HepG2 (cell line): ENCODE measurements around the gene METTL14. TPM values are rescaled to one million over a fixed set of nuclear protein-coding genes. Genes with fewer than 3 reads are reported as not detected.

ENCODE experiments used
- AGO1 ChIP-seq: fragments of 200-400 bp; formaldehyde crosslinking; IDR thresholded peaks from 2 replicates; pipeline ENCODE4 v1.6.1; 2017; ENCODE audit warnings: mild to moderate bottlenecking, low read depth, low read length, moderate library complexity; ENCODE audit not compliant: poor library complexity, severe bottlenecking
- ATF3 ChIP-seq: sonication (generic); formaldehyde crosslinking; IDR thresholded peaks from 2 replicates; pipeline ENCODE4 v1.4.0; 2020; ENCODE audit warnings: missing genetic modification reagents
- BRD4 ChIP-seq: sonication (generic); formaldehyde crosslinking; IDR thresholded peaks from 2 replicates; pipeline ENCODE4 v1.4.0; 2020; ENCODE audit warnings: missing genetic modification reagents
- DBP ChIP-seq: sonication (generic); formaldehyde crosslinking; IDR thresholded peaks from 2 replicates; pipeline ENCODE4 v1.4.0; 2020; ENCODE audit warnings: missing genetic modification reagents; ENCODE audit errors: not compliant biosample characterization
- DRAP1 ChIP-seq: IDR thresholded peaks from 2 replicates; pipeline ENCODE4 v1.6.1; 2016; ENCODE audit warnings: missing genetic modification reagents, missing compliant biosample characterization
- ELF1 ChIP-seq: sonication (generic); formaldehyde crosslinking; IDR thresholded peaks from 2 replicates; pipeline ENCODE4 v1.4.0; 2020; ENCODE audit warnings: missing genetic modification reagents
- FOXK2 ChIP-seq: fragments of 450-650 bp; IDR thresholded peaks from 2 replicates; pipeline ENCODE4 v1.6.1; 2016
- GABPB1 ChIP-seq: IDR thresholded peaks from 2 replicates; pipeline ENCODE4 v1.6.1; 2016; ENCODE audit warnings: mild to moderate bottlenecking, missing genetic modification reagents, moderate library complexity, missing compliant biosample characterization
- HHEX ChIP-seq: IDR thresholded peaks from 2 replicates; pipeline ENCODE4 v1.6.1; 2016; ENCODE audit warnings: control low read depth
- MAFK ChIP-seq, 2 experiments: IDR thresholded peaks in 1 of 2; conservative IDR thresholded peaks in 1 of 2; 2 replicates each; pipeline ENCODE4 v1.6.1; 2011; ENCODE audit warnings: improper control_type of control experiment in 2 of 2, low read length in 2 of 2
- MZF1 ChIP-seq: sonication (generic); formaldehyde crosslinking; IDR thresholded peaks from 2 replicates; pipeline ENCODE4 v1.8.1; 2023; ENCODE audit warnings: mild to moderate bottlenecking, missing genetic modification reagents, borderline replicate concordance
- PAX8 ChIP-seq: sonication (generic); formaldehyde crosslinking; IDR thresholded peaks from 2 replicates; pipeline ENCODE4 v1.8.0; 2022; ENCODE audit warnings: mild to moderate bottlenecking, missing genetic modification reagents, borderline replicate concordance
- POGZ ChIP-seq: sonication (generic); formaldehyde crosslinking; IDR thresholded peaks from 2 replicates; pipeline ENCODE4 v1.4.0; 2020; ENCODE audit warnings: mild to moderate bottlenecking, missing genetic modification reagents
- POLR2G ChIP-seq: fragments of 200-400 bp; formaldehyde crosslinking; IDR thresholded peaks from 2 replicates; pipeline ENCODE4 v1.6.1; 2018; ENCODE audit warnings: mild to moderate bottlenecking, low read depth, low read length, moderate library complexity
- RFX1 ChIP-seq: fragments of 450-650 bp; IDR thresholded peaks from 2 replicates; pipeline ENCODE4 v1.6.1; 2017
- SRF ChIP-seq: IDR thresholded peaks from 2 replicates; pipeline ENCODE4 v1.6.1; 2011; ENCODE audit warnings: mild to moderate bottlenecking, low read depth, low read length, moderate library complexity
- TOE1 ChIP-seq: sonication (generic); formaldehyde crosslinking; IDR thresholded peaks from 2 replicates; pipeline ENCODE4 v1.4.0; 2020; ENCODE audit warnings: mild to moderate bottlenecking, missing genetic modification reagents
- TRIM24 ChIP-seq: sonication (generic); formaldehyde crosslinking; IDR thresholded peaks from 2 replicates; pipeline ENCODE4 v1.8.0; 2022; ENCODE audit warnings: mild to moderate bottlenecking, missing genetic modification reagents
- ZBTB7A ChIP-seq: sonication (generic); formaldehyde crosslinking; IDR thresholded peaks from 2 replicates; pipeline ENCODE4 v1.8.0; 2022; ENCODE audit warnings: mild to moderate bottlenecking, missing genetic modification reagents
- ZFP82 ChIP-seq: sonication (generic); formaldehyde crosslinking; IDR thresholded peaks from 2 replicates; pipeline ENCODE4 v1.5.1; 2020; ENCODE audit warnings: mild to moderate bottlenecking, missing genetic modification reagents, borderline replicate concordance
- ZNF230 ChIP-seq: sonication (generic); formaldehyde crosslinking; IDR thresholded peaks from 2 replicates; pipeline ENCODE4 v1.4.0; 2020; ENCODE audit warnings: mild to moderate bottlenecking, missing genetic modification reagents
- ZNF513 ChIP-seq: sonication (generic); formaldehyde crosslinking; conservative IDR thresholded peaks from 2 replicates; pipeline ENCODE4 v1.5.0; 2020; ENCODE audit warnings: missing genetic modification reagents
- ZNF543 ChIP-seq: sonication (generic); formaldehyde crosslinking; IDR thresholded peaks from 2 replicates; pipeline ENCODE4 v1.4.0; 2020; ENCODE audit warnings: mild to moderate bottlenecking, missing genetic modification reagents
- ZNF672 ChIP-seq: sonication (generic); formaldehyde crosslinking; IDR thresholded peaks from 2 replicates; pipeline ENCODE4 v1.8.1; 2022; ENCODE audit warnings: missing genetic modification reagents
- ZNF782 ChIP-seq: sonication (generic); formaldehyde crosslinking; IDR thresholded peaks from 2 replicates; pipeline ENCODE4 v1.4.0; 2020; ENCODE audit warnings: missing genetic modification reagents, mild to moderate bottlenecking, borderline replicate concordance
- ZNF784 ChIP-seq: sonication (generic); formaldehyde crosslinking; IDR thresholded peaks from 2 replicates; pipeline ENCODE4 v1.5.1; 2020; ENCODE audit warnings: missing genetic modification reagents, mild to moderate bottlenecking, borderline replicate concordance
- ZNF891 ChIP-seq: sonication (generic); formaldehyde crosslinking; IDR thresholded peaks from 2 replicates; pipeline ENCODE4 v1.5.0; 2020; ENCODE audit warnings: mild to moderate bottlenecking, missing genetic modification reagents
- polyA plus RNA-seq, 8 experiments: library from polyadenylated mRNA; depleted of rRNA in 3 of 8; stranded (reverse) in 7 of 8; unstranded in 1 of 8; fragments of >200 nt; fragmentation: Illumina TruSeq in 4 of 8; extraction: Trizol in 4 of 8; gene quantifications; 2 replicates each; pipeline versions ENCODE4 v1.2.1 to v1.2.3, GENCODE V29; 2011 to 2016; ENCODE audit warnings: low read depth in 4 of 8, missing spikeins in 1 of 8, mixed read lengths in 1 of 8; ENCODE audit not compliant: insufficient read depth in 1 of 8
- total RNA-seq, 5 experiments: library from RNA; depleted of rRNA; stranded (reverse); fragments of >200 nt; fragmentation: Illumina TruSeq; extraction: Trizol; gene quantifications; 2 replicates each; pipeline ENCODE4 v1.2.3, GENCODE V29; 2016; ENCODE audit warnings: low read depth in 1 of 5

The METTL14 gene
- total and polyA plus RNA-seq, 2 of the 13 experiments (the other 11 are each of a cell fraction or from before 2014, with no cell fraction given): 11.6 to 44.9 TPM

GRCh38 chr4:118684873-118685811 lies at the start of gene METTL14 (continued):
- TF ChIP-seq MAFK (conservative IDR thresholded peaks at IDR 0.05 in 1 of 2, IDR thresholded peaks at IDR 0.05 in 1 of 2; ENCODE audit: low read length in 2 of 2) (no peak), GABPB1 (peak; percentile 97), PAX8 (CRISPR knock-in tag) (no peak), TRIM24 (CRISPR knock-in tag) (no peak), BRD4 (CRISPR knock-in tag) (0 out of 2 replicates have a peak, but pooled peaks have one; percentile 55), ATF3 (CRISPR knock-in tag) (no peak), ELF1 (CRISPR knock-in tag) (peak; percentile 82), ZNF543 (CRISPR knock-in tag) (no peak), HHEX (CRISPR knock-in tag) (no peak), ZNF784 (CRISPR knock-in tag) (no peak), RFX1 (no peak), ZFP82 (0 out of 2 replicates have a peak, but pooled peaks have one; percentile 26), FOXK2 (no peak), ZBTB7A (CRISPR knock-in tag) (no peak), DRAP1 (CRISPR knock-in tag) (no peak; the same call in 1 of the 2 replicates), ZNF672 (no peak), TOE1 (no peak), AGO1 (no peak), ZNF230 (CRISPR knock-in tag) (peak; percentile 64; the same call in 1 of the 2 replicates), POLR2G (peak; percentile 92), ZNF782 (CRISPR knock-in tag) (no peak), ZNF513 (CRISPR knock-in tag) (0 out of 2 replicates have a peak, but pooled peaks have one; percentile 32), ZNF891 (CRISPR knock-in tag) (no peak), POGZ (peak; percentile 47), DBP (no peak), MZF1 (CRISPR knock-in tag) (no peak), SRF (peak; percentile 41; the same call in 1 of the 2 replicates)
